ENCODE results near the gene LGALS4.
"Not testable (repeated sequence)": the region's sequence is repeated elsewhere in the genome, so short reads cannot be mapped to it uniquely, and the experiment has no call there.

The LGALS4 gene, protein sequence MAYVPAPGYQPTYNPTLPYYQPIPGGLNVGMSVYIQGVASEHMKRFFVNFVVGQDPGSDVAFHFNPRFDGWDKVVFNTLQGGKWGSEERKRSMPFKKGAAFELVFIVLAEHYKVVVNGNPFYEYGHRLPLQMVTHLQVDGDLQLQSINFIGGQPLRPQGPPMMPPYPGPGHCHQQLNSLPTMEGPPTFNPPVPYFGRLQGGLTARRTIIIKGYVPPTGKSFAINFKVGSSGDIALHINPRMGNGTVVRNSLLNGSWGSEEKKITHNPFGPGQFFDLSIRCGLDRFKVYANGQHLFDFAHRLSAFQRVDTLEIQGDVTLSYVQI

DNA sequence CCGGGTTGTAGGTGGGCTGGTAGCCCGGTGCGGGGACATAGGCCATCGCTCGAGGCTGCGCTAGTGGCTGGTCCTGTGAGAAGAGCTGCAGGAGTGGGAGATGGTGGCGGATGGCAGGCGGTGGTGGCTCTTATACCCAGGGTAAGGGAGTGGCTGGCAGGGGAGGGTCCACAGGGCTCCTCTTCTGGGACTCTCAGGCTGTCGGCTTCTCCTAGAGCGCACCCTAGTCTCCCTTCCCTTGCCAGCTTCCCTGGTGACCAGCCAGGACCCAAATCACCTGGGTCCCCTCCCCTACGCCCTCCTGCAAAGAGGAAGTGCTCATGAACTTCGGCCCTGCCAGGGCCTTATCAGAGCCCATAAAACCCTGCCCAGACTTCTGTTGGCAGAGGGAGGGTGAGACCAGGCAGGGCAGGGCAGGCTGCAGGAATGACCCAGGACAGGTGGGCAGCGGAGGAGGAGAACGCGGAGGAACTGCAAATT lies at the start of gene LGALS4:
TSS of gene LGALS4 (minus strand) at position 105 of the 480 bp plus-strand sequence. CDS start at position 46, 59 bp downstream.
- no peak for DNase-seq (ENCODE audit: low read depth in 2 of 2)

DNA sequence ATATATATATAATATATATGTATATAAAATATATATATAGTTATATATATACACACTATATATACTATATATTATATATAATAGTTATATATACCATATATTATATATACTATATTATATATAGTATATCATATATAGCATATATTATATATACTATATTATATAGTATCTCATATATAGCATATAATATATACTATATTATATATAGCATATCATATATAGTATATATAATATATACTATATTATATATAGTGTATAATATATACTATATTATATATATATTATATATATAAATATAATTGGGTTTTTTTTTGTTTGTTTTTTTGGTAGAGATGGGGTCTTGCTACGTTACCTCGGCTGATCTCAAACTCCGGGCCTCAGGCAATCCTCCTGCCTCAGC lies 48.6 kb upstream of the LGALS4 start:
- DNase-seq (ENCODE audit: low read depth in 2 of 2), result no peak

DNA sequence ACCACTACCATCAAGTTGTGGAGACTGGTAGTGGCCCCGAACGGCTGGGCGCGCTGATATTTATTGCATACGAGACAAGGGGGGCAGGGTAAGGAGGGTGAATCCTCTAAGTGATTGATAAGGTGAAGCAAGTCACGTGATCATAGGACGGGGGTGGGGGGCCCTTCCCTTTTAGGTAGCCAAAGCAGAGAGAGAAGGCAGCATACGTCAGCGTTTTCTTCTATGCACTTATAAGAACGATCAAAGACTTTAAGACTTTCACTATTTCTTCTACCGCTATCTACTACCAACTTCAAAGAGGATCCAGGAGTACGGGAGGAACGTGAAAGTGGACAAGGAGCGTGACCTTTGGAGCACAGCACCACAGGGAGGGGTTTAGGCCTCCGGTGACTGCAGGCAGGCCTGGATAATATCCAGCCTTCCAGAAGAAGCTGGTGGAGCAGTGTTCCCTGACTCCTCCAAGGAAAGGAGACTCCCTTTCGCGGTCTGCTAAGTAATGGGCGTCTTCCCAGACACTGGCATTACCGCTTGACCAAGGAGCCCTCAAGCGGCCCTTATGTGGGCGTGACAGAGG lies 47.0 kb upstream of the LGALS4 start:
- not testable (repeated sequence) for DNase-seq (ENCODE audit: low read depth in 2 of 2)

DNA sequence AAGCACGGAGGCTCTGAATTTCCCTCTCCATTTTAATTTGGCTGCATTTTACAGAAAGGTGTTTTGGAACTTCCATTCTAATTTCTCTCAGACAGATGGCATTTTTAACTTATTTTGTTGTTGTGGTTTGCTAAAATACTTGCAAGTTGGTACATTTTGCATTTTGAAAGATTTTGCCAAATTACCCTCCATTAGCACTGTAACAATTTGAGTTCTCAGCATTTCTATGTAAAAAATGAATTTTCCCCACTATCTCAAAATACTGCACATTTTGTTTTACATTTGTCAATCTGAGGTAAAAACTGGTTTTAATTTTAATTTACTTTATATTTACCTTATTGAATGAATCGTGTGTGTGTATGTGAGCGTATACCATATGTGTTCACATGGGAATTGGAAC lies 44.1 kb upstream of the LGALS4 start:
- no peak for DNase-seq (ENCODE audit: low read depth in 2 of 2)

DNA sequence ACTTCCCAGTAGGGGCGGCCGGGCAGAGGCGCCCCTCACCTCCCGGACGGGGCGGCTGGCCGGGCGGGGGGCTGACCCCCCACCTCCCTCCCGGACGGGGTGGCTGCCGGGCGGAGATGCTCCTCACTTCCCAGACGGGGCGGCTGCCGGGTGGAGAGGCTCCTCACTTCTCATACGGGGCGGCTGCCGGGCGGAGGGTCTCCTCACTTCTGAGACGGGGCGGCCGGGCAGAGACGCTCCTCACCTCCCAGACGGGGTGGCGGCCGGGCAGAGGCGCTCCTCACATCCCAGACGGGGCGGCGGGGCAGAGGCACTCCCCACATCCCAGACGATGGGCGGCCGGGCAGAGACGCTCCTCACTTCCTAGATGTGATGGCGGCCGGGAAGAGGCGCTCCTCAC lies 43.0 kb upstream of the LGALS4 start:
- not testable (repeated sequence) for DNase-seq (ENCODE audit: low read depth in 2 of 2)

DNA sequence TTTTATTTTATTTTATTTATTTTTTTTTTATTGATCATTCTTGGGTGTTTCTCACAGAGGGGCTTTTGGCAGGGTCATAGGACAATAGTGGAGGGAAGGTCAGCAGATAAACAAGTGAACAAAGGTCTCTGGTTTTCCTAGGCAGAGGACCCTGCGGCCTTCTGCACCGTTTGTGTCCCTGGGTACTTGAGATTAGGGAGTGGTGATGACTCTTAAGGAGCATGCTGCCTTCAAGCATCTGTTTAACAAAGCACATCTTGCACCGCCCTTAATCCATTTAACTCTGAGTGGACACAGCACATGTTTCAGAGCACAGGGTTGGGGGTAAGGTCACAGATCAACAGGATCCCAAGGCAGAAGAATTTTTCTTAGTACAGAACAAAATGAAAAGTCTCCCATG lies 42.2 kb upstream of the LGALS4 start:
- DNase-seq (ENCODE audit: low read depth in 2 of 2), result not testable (repeated sequence)

DNA sequence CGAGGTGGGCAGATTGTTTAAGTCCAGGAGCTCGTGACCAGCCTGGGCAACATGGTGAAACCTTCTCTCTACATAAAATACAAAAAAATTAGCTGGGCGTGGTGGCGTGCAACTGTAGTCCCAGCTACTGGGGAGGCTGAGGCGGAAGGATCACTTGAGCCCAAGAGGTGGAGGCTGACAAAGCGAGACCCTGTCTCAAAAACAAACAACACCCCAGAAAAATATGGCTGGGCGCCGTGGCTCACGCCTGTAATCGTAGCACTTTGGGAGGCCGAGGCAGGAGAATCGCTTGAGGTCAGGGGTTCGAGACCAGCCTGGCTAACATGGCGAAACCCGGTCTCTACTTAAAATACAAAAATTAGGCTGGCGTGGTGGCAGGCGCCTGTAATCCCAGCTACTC lies 40.5 kb upstream of the LGALS4 start:
- DNase-seq (ENCODE audit: low read depth in 2 of 2), result no peak

DNA sequence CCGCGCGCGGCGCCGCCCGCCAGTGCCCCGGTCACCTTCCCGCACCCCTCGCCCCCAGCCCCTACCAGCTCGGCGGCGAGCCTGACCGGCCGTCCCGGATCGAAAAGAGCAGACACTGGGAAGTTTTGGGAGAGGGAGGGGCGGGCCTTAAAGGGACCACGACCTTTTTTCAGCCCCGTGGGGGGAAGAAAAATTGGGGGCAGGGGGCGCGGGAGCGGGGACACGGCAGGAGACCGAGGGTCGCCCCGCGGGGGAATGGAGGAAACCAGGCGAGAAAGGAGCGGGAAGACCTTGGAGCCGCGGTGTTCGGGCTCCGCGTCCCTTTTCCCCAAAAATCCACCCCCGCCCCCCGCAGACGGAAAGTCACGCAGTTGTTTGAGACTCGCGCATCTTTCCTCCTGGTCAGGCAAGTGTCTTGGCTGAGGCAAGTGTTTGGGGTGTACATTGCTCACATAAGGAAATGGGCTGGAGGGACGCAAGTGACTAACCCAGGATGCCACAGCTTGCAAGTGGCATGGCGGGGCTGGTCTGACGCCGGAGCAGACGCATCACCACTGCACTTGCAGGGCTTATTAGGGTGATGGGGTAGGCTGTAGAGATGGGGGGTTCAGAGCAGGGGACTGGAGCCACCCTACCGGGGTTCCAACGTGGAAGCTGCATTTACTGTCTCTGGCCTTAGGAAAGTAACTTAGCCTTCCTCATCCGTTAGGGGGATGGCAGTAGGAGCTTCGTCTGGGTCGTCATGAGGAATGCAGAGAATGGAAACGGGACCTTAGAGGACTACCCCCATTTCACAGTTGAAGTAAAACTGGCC lies 39.7 kb upstream of the LGALS4 start:
- DNase-seq (ENCODE audit: low read depth in 2 of 2), result peak in 1 of 2 experiments; percentile 50

DNA sequence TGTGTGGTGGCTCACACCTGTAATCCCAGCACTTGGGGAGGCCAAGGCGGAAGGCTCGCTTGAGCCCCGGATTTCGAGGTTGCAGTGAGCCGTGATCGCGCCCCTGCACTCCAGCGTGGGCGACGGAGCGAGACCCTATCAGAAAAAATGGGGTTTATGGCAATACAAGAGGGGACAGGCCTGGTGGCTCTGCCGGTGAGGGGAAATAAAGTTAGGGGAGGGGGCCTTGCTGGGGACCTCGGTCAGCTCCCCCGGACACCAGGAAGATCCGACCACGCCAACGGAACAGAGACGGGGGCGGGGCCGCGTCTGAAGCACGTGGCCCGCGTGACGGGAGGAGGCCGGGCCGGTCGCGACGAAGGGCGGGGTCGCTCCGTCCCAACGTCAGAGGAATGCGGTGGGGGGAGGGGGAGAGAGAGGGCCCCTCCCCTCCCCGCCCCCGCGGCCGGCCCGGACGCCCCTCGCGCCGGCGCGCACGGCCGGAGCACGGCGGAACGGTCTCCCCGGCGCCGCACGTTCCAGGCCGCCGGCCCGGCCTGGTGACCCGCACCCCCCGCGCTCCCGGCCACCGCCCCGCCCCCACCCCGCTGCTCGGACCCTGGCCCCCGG lies 39.0 kb upstream of the LGALS4 start:
- peak; percentile 80 to 90 for DNase-seq (ENCODE audit: low read depth in 2 of 2)

DNA sequence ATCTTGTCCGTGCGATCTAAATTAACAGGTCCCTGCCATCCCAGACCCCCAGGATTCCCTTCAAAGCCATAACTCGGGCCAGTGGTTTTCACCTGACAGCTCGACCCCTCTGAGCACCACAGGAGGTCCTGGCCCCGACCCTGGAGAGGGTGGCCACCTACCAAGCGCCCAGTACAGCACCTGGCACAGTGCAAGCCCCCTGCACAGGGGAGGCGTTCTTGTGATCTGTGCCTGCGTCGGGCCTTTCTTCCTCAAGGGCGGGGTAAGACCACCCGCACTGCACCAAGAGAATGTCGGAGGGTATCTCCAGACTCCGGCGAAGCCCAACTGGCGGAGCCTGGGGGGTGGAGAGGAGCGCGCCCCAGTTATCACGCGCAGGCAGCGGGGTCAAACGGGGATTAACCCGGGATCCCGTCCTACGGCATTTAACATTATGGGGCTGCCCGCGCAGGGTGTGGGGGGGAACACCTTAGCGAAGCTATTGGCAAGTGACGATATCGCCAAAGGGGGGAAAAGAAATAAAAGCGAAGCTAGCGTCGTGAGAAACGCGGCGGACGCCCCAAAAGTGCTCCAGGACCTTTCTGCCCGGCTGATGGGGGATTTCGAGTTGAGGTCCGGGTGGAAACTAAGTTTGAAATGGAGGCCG lies 38.4 kb upstream of the LGALS4 start:
- no peak for DNase-seq (ENCODE audit: low read depth in 2 of 2)

DNA sequence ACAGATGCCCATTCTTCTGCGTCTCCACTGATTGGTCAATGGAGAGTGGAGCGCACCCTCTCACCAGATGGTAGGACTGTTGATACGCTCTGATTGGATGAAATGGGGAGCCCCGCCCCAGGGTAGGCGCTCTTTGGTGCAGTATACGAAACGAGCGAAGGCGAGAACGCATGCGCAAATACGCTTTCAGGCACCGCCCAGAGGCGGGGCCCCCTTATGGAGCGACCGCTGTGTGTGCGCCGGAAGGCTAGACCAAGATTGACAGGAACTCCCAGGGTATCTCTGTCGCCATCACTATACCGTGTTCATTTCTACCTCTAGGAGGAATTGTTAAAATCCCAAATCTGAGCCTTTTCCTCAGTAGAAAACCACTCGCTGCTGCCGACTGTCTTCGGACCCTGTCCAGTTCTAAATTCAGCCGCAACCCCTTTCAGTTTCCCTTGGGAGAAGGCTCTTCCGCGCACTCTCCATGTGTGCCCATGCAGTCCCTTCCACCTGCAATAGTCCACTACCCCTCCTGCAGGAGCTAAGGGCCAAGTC lies 37.8 kb upstream of the LGALS4 start:
- peak in 1 of 2 experiments; percentile 96 for DNase-seq (ENCODE audit: low read depth in 2 of 2)

DNA sequence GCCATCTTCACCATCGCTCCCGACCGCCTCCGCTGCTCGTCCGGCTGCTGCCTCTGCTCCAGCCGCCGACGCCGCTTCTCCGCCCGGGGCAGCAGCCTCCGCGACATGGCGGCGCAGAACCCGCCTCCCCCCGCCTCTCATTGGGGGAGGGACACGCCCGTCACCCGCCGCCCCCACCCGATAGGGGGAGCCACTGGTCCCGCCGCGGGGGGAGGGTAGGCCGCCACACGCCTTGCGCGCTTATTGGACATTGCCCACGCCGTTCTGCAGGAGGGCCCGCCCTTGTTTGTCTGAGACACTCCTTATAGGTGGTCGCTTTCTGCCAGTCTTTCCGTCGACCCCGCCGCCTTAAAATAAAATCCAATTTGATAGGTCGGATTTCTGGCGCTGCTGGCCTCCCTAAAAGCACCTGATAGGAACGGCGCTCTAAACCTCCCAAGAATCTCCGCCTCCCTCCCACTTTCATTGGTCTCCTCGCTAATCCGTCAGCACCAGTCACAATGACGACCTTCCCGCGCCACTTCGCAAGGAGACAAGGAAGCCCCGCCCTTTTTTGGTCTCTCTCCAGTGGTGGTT lies 37.2 kb upstream of the LGALS4 start, which contains the start of gene HNRNPL:
TSS of gene HNRNPL (minus strand) at position 127 of the 576 bp plus-strand sequence. CDS start at position 107, 20 bp downstream.
- peak; percentile 98 to 99 for DNase-seq (ENCODE audit: low read depth in 2 of 2)

DNA sequence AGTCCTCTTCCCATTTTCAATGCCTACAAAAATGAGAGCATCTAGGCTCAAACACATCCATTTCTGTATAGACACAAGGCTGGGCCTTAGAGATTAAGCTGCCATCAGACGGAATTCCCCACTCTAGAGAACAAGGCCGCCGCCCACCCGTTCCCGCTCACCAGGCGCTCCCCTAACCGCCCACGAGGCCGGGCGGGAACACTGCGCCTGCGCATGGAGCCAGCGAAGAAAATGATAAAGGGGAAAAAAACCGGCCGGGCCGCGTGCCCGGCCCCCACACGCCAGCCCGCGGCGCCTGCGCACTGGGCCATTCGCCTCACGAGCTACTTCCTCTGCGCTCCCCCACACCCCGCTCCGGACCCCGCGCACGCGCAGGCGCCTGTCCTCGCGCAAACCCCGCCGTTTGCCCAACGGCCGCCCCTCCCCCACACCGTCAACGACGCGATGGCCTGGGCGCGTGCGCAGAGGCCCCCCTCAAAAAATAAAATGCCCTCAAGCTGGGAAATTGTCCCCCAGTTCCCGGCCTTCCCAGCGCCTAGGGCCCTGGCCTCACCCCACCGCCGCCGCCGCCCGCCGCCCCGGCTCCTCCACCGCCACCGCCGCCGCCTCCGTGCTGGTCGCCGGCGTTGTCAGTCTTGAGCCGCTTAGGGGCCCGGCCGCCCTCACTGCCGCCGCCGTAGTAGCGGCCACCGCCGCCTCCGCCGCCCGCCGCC lies 36.6 kb upstream of the LGALS4 start:
- DNase-seq (ENCODE audit: low read depth in 2 of 2), result peak; percentile 98

DNA sequence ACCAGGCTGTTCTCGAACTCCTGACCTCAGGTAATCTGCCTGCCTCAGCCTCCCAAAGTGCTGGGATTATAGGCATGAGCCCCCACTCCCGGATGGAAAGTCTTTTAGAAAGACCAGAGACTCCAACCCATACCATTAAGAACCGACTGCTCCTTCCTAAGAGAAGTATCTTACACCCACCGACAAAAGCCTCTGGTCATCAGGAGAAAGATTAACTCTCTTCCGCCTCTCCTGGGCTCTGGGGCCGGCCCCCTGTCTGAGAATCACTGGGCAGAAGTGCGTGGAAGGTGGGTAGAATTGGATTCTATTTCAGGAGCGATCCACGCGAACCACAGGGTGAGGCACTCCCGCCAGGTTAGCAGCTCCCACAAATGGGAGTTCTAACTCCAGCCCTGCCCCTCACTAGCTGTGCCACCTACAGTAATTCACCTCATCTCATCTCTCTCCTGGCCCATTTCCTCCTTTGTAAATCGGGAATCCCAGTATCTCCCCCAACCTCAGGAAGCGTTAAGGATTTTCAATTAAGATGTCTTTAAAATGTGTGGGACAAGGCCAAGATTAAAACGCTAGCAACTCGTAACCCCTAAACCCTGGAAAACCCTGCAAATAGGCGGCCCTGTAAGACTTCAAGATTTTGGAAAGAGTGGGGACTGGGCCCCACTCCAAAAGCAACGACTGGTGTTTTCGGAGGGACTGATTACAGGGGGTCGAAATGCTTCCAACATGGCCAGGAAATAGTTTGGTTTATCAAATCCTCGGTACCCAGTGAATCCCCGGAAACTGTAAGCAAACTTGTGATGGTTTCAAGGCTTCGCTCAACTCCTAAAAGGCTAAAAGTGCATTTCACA lies 35.8 kb upstream of the LGALS4 start:
- DNase-seq (ENCODE audit: low read depth in 2 of 2), result no peak

DNA sequence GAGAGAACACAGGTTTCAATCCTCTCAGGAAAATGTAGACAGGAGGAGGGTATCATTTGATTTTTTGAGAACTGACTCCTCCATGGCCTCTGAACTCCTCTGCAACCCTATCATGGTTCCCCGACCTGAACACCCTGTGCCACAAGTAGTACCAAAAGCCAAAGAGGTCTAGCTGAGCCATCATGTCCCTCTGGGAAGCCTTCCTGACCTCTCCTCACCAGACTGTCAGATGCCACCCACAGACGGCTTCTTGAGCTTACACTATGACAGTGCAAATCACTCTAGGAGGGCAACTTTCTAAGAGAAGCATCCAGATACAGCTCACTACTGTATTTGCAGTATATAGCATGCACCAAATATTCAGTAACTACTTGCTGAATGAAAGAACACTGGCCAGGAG lies 33.4 kb upstream of the LGALS4 start:
- DNase-seq (ENCODE audit: low read depth in 2 of 2), result no peak

DNA sequence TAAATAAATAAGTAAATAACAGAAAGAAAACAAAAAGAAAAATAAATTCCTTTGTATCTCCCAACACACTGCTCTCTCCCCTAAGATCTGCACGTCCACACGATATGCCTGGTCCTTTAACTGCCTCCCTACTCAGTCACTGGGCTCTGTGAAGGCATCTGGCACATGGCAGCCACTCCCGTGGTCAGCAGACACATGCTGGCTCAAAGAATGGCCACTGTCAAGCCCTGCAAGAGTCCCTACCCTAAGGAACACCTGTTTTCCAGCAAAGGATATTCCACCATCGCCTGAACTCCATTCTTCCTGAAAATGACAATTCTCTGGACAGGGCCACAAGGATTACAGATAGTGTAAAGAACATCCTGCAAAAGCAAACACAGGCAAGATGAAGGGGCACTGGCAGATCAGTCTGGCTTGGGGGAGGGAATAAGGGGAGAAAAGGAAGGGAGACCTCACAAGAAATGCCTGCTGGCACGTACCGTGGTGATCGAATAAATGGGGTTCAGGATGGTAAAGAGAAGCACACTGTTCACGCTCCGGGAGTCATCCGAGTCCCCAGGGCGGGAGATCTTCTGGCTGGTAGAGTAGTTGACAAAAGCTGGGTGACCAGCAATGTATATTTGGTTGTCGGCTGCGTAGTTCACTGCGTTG lies 32.8 kb upstream of the LGALS4 start:
- no peak for DNase-seq (ENCODE audit: low read depth in 2 of 2)

DNA sequence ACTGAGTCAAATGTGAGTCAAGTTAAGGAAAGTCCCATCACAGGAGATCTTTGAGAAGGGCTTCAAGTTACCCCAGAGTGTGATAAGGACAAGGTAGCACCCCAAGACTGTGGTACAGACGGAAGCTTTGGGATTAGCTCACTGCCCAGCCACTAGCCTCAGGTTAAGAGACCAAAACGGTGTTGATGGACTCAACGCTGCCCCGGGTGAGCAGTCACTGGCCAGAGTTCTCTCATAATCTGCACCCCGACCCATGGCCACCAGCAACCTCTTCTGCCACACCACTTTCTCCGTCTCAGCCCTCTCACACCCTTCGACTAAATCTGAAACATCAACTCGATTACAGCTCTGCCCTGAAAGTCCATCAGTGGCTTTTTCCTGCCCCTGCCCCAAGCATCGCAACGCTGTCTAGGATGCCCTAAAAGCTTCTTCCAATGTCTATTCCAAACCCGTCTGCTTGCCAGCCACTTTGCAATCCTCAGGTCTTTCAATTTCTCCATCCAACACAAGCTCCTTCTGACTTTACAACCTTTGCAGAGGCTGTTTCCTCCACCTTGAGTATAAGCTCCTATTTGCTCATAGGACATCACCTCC lies 31.4 kb upstream of the LGALS4 start:
- DNase-seq (ENCODE audit: low read depth in 2 of 2), result no peak

DNA sequence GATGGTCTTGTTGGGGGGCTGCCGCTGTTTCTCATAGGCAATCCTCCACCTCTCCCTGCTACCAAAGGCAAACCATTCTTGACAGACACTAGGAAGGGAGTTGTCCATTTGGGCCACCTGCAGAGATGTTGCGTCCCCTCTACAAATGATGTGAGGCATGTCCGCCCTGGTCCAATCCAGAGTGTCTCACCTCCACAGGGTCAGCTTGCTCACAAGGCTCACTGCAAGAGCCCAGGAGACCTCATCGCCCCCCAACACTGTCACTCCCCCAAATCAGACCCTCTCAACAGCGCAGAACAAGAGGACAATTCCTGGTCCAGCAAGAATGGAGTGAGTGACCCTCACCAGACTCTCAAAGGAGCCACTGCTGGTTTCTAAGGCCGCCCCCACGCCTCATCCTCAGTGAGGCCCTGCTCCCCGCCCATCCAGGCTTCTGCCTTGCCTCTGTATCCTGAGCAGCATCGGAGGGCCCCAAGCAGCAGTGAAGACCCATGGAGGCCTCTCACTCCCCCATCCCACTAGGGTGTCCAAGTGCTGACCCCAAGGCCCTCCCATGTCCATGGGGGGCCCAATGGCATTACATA lies 30.5 kb upstream of the LGALS4 start:
- no peak for DNase-seq (ENCODE audit: low read depth in 2 of 2)

Measured in stimulated activated CD4-positive, alpha-beta T cell treated with anti-CD3 and anti-CD28 coated beads, Interleukin-12 subunit alpha, Interleukin-12 subunit beta, amount 100 ng/mL, for 24 hours (primary cell).